ENCODE results near the gene PPARGC1A.

DNA sequence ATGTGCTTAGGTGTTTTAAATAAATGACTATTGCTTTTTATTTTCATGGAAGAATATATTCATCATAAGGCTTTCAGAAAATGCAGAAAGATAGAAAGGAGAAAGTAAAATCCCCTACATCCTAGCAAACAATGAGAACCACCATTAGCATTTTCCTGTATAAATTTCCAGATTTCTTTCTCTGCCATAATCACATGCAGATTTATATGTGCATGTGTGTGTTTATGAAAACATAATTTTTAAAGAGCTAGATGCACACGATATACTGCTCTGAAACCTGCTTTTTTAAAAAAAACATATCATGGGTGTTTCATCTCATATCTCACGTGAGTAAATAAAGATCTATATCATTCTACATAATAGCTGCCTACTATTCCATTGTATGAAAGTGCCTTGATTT, 26.4 kb upstream of the PPARGC1A start:
- TF ChIP-seq EZH2 (IDR thresholded peaks at IDR 0.05; ENCODE audit: borderline replicate concordance, low read length) (no peak), CTCF (conservative IDR thresholded peaks at IDR 0.05 in 1 of 2, IDR thresholded peaks at IDR 0.05 in 1 of 2; ENCODE audit: extremely low read depth in 1 of 2, insufficient read depth in 1 of 2, low read depth in 1 of 2, low read length in 2 of 2) (no peak)

Measured in mammary epithelial cell (primary cell).